ENCODE measurements around the gene ELP4.
"Not testable (repeated sequence)": the region's sequence is repeated elsewhere in the genome, so short reads cannot be mapped to it uniquely, and the experiment has no call there.

ELP4 gene

GRCh38 chr11:31509429-31510345, at the start of gene ELP4, which contains the start of gene IMMP1L:
TSS of gene ELP4 (plus strand) at chr11:31509767. CDS start at chr11:31509785, 18 bp downstream.
TSS of gene IMMP1L (minus strand) at chr11:31509622. CDS start at chr11:31463276, 46,346 bp downstream.
- peak; percentile 91 for DNase-seq (ENCODE audit: low read depth in 2 of 2)

GRCh38 chr11:31464436-31464835, 45.1 kb upstream of the ELP4 start:
- no peak for DNase-seq (ENCODE audit: low read depth in 2 of 2)

- DNase-seq (ENCODE audit: low read depth in 2 of 2) = no peak
These were observed 35.5 kb upstream of the ELP4 start for GRCh38 chr11:31474083-31474482.

GRCh38 chr11:31477528-31478222, 31.9 kb upstream of the ELP4 start:
- DNase-seq (ENCODE audit: low read depth in 2 of 2) = no peak

- no peak for DNase-seq (ENCODE audit: low read depth in 2 of 2)
These were observed 31.4 kb upstream of the ELP4 start for GRCh38 chr11:31478223-31478590.

- no peak for DNase-seq (ENCODE audit: low read depth in 2 of 2)
These were observed 30.5 kb upstream of the ELP4 start for GRCh38 chr11:31479066-31479465.

GRCh38 chr11:31480930-31481329, 28.6 kb upstream of the ELP4 start:
- no peak for DNase-seq (ENCODE audit: low read depth in 2 of 2)

GRCh38 chr11:31484497-31484896, 25.1 kb upstream of the ELP4 start:
- no peak for DNase-seq (ENCODE audit: low read depth in 2 of 2)

- DNase-seq (ENCODE audit: low read depth in 2 of 2) = no peak
These were observed 21.7 kb upstream of the ELP4 start for GRCh38 chr11:31487848-31488247.

GRCh38 chr11:31492320-31492913, 17.1 kb upstream of the ELP4 start:
- no peak for DNase-seq (ENCODE audit: low read depth in 2 of 2)

GRCh38 chr11:31493235-31493634, 16.3 kb upstream of the ELP4 start:
- no peak for DNase-seq (ENCODE audit: low read depth in 2 of 2)

- not testable (repeated sequence) for DNase-seq (ENCODE audit: low read depth in 2 of 2)
These were observed 15.8 kb upstream of the ELP4 start for GRCh38 chr11:31493762-31494161.

GRCh38 chr11:31499576-31500178, 9.9 kb upstream of the ELP4 start:
- DNase-seq (ENCODE audit: low read depth in 2 of 2) = no peak

- DNase-seq (ENCODE audit: low read depth in 2 of 2) = no peak
These were observed 9.0 kb upstream of the ELP4 start for GRCh38 chr11:31500560-31500959.

- DNase-seq (ENCODE audit: low read depth in 2 of 2) = no peak
These were observed 527 bp upstream of the ELP4 start for GRCh38 chr11:31509051-31509428.

- DNase-seq (ENCODE audit: low read depth in 2 of 2) = no peak
These were observed 2.5 kb downstream of the ELP4 start for GRCh38 chr11:31512117-31512516.

GRCh38 chr11:31521497-31522150, 12.1 kb downstream of the ELP4 start:
- no peak for DNase-seq (ENCODE audit: low read depth in 2 of 2)

GRCh38 chr11:31529189-31529588, 19.6 kb downstream of the ELP4 start:
- no peak for DNase-seq (ENCODE audit: low read depth in 2 of 2)

- no peak for DNase-seq (ENCODE audit: low read depth in 2 of 2)
These were observed 20.1 kb downstream of the ELP4 start for GRCh38 chr11:31529701-31530100.

GRCh38 chr11:31531293-31531692, 21.7 kb downstream of the ELP4 start:
- no peak for DNase-seq (ENCODE audit: low read depth in 2 of 2)

- no peak for DNase-seq (ENCODE audit: low read depth in 2 of 2)
These were observed 25.9 kb downstream of the ELP4 start for GRCh38 chr11:31535479-31535878.

- no peak for DNase-seq (ENCODE audit: low read depth in 2 of 2)
These were observed 33.3 kb downstream of the ELP4 start for GRCh38 chr11:31542862-31543261.

Measured in stimulated activated CD4-positive, alpha-beta T cell treated with anti-CD3 and anti-CD28 coated beads, Interleukin-15, amount 100 ng/mL, for 48 hours (primary cell).